Peyer's patch (tissue), 4 donors: ENCODE results near the gene HNRNPLL.

ENCODE experiments used
- CTCF ChIP-seq, 6 experiments: fragments of 450-650 bp in 4 of 6; fragments of 200-600 bp in 2 of 6; sonication (generic) in 1 of 6; IDR thresholded peaks; one replicate each; pipeline ENCODE4 v1.5.1; 2017 to 2019; ENCODE audit warnings: antibody characterized with exemption in 6 of 6, mild to moderate bottlenecking in 3 of 6, moderate library complexity in 1 of 6
- POLR2A ChIP-seq, 2 donors: fragments of 450-650 bp; IDR thresholded peaks; one replicate each; pipeline ENCODE4 v1.5.1; 2017; ENCODE audit warnings: antibody characterized with exemption in 2 of 2, mild to moderate bottlenecking in 2 of 2, moderate library complexity in 2 of 2

GRCh38 chr2:38602136-38602731 is 494 bp downstream of the HNRNPLL start:
- TF ChIP-seq CTCF (IDR thresholded peaks at IDR 0.05) (no peak), POLR2A (IDR thresholded peaks at IDR 0.05) (no peak)
